Suppressor macrophage (primary cell): ENCODE measurements around the gene RUNX2.

Experiments
- DNase-seq, 4 experiments: peaks; one replicate each; pipeline ENCODE4 v3.0.0-alpha.2; 2020 to 2022

RUNX2 gene

GRCh38 chr6:45624228-45624627, 296.1 kb downstream of the RUNX2 start:
- no peak for DNase-seq

- DNase-seq = no peak
Observed at GRCh38 chr6:45625191-45625664, 297.1 kb downstream of the RUNX2 start.

GRCh38 chr6:45626087-45626891, 298.2 kb downstream of the RUNX2 start:
- no peak for DNase-seq

- DNase-seq = no peak
Observed at GRCh38 chr6:45630314-45630713, 302.2 kb downstream of the RUNX2 start.

GRCh38 chr6:45630801-45631200, 302.7 kb downstream of the RUNX2 start:
- DNase-seq = no peak

GRCh38 chr6:45631396-45631795, 303.3 kb downstream of the RUNX2 start:
- DNase-seq = no peak

- DNase-seq = no peak
Observed at GRCh38 chr6:45633272-45633908, 305.3 kb downstream of the RUNX2 start.

- DNase-seq = no peak
Observed at GRCh38 chr6:45634231-45634630, 306.1 kb downstream of the RUNX2 start.

- DNase-seq = peak in 2 of 4 experiments; percentile 29 to 31
Observed at GRCh38 chr6:45635284-45635867, 307.2 kb downstream of the RUNX2 start.

- no peak for DNase-seq
Observed at GRCh38 chr6:45637056-45637455, 308.9 kb downstream of the RUNX2 start.

- no peak for DNase-seq
Observed at GRCh38 chr6:45637611-45638257, 309.6 kb downstream of the RUNX2 start.

- no peak for DNase-seq
Observed at GRCh38 chr6:45640081-45640491, 312.0 kb downstream of the RUNX2 start.

- no peak for DNase-seq
Observed at GRCh38 chr6:45640811-45641210, 312.7 kb downstream of the RUNX2 start.

- no peak for DNase-seq
Observed at GRCh38 chr6:45642331-45643125, 314.4 kb downstream of the RUNX2 start.

- no peak for DNase-seq
Observed at GRCh38 chr6:45643126-45643525, 315.0 kb downstream of the RUNX2 start.

- DNase-seq = no peak
Observed at GRCh38 chr6:45644720-45645119, 316.6 kb downstream of the RUNX2 start.

GRCh38 chr6:45645302-45645701, 317.2 kb downstream of the RUNX2 start:
- no peak for DNase-seq

- DNase-seq = peak in 3 of 4 experiments; percentile 30 to 40 (median 36)
Observed at GRCh38 chr6:45647341-45648261, 319.5 kb downstream of the RUNX2 start.

GRCh38 chr6:45648262-45648620, 320.1 kb downstream of the RUNX2 start:
- no peak for DNase-seq

- DNase-seq = no peak
Observed at GRCh38 chr6:45650524-45651135, 322.5 kb downstream of the RUNX2 start.

GRCh38 chr6:45651301-45651700, 323.2 kb downstream of the RUNX2 start:
- DNase-seq = no peak
